Hepatic stellate cell (primary cell): ENCODE results near the gene PPM1M.

Experiments used
- DNase-seq: peaks from one replicate; pipeline ENCODE4 v3.0.0; 2011; ENCODE audit warnings: low spot score

PPM1M gene, protein sequence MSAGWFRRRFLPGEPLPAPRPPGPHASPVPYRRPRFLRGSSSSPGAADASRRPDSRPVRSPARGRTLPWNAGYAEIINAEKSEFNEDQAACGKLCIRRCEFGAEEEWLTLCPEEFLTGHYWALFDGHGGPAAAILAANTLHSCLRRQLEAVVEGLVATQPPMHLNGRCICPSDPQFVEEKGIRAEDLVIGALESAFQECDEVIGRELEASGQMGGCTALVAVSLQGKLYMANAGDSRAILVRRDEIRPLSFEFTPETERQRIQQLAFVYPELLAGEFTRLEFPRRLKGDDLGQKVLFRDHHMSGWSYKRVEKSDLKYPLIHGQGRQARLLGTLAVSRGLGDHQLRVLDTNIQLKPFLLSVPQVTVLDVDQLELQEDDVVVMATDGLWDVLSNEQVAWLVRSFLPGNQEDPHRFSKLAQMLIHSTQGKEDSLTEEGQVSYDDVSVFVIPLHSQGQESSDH

DNA sequence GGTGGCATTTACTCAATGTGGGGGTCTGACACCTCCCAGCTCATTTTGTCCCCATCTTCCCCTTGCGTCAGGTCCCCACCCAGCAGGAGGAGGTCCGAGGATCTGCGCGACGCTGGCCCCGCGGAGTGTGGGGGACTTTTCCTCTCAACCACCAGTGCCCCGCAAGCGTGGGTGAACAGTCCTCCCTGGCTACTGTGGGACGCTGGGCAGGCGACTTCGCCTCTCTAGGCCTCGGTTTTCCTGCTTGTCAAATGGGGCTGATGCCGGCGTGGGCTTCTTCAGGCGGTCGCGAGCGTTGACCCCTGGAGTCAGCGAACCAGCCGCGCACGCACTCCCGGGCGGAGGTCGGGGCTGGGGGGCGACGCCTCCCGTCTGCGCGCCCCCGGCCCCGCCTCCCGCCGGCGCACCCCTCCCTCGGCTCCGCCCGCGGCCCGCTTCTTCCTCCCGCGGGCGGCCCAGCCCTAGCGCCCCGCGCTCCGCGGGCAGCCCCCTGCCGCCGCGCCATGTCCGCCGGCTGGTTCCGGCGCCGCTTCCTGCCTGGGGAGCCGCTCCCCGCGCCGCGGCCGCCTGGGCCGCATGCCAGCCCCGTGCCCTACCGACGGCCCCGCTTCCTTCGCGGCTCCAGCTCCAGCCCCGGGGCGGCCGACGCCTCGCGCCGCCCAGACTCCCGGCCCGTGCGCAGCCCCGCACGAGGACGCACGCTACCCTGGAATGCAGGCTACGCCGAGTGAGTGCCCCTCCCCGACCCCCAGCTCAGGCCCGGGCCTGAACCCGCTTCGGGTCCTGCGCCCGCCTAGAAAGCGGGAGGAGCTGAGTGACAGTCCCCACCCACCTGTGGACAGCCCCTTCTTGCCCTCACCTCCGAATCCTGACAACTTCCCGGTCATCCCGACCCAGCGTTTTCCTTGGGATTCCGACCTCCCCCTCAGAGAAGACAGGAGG, at the start of gene PPM1M:
Gene PPM1M (plus strand): TSS at position 438 of the 942 bp plus-strand sequence. CDS start 66 bp downstream, at position 504.
- peak; percentile 81 for DNase-seq

DNA sequence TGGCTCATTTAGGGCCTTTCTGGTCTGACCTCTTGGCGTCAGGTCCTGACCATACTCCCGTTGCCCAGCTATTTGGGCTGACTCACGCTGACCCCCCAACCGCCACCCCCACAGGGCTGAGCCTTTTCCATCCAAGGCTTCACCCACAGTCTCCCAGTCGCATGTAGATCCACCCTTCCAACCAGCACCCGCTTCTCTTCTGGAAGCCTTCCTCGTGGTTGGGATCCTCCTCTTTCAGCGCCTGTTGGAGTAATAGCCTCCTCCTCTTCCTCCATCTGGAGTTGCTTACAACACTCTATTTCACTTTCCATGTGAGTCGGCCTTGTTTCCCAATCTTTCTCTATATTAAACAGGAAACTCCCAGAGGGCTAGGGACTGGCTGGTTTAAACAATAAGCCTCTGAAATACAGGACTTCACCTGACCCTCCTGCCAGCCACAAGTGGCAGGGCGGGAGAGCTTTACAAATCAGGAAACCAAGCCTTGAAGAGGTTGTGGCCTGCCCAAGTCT, 49.7 kb upstream of the PPM1M start:
- no peak for DNase-seq

DNA sequence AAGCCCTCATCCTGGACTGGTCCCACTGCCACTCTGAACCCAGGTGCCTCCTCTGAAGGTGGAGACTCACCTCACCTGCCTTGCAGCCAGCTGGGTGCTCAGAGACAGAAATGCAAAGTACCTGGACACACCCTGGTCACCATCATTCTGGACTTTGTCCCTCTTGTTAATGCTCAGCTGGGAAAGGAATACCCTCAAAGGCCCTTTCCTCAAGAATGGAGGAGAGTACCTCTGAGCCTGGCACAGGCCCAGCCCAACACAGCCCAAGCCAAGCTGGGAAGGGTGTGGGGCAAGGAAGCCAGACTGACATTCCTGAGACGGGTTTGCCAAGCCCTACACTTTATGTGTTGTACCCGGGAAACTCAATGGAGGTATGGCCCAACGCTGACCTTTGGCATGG, 48.6 kb upstream of the PPM1M start:
- no peak for DNase-seq

DNA sequence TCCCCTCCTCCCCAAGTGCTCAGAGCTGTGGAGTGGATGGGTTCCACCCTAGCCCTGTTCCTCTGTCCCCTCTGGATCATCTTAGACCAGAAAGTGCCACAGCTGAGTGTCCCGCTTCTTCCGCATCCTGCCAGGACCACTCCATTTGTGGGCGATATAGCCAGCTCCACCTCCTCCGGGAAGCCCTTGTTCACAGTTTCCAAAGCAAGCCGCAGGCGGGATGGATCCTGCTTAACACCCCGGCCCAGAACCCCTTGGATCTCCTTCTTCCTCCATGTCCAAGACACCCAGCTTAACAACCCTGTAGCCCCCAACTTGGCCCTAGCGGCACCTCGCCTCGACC, 48.1 kb upstream of the PPM1M start:
- no peak for DNase-seq

DNA sequence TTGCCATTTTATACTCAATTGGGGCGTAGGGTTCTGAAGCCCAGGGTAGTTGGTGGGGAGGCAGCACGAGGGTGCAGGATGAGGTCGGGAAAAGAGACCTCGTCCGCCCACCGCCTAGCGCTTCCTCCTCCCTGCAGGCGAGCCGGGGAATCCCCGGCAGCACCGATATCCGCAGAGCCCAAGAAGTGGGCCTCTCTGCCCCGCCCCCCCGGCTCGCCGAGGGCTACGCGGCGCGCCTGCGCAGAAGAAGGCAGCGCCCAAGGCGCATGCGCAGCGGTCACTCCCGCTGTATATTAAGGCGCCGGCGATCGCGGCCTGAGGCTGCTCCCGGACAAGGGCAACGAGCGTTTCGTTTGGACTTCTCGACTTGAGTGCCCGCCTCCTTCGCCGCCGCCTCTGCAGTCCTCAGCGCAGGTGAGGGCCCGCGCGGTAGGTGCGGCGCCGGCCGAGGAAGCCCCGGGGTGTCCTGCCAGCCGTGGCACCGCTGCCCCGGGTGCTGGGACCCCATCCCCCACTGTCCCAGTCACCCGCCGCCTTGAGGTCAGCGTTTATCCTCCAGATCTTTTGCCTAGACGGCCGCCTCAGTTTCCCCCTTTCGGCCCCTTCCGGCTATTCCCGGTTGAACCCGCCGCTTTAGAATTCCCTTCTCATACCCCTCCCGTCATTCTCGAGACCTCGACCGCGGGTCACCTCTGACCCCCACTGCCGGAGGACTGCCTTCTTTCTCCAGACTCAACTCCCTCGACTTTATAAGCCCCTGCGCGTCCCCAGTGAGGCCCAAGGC, 47.5 kb upstream of the PPM1M start, which contains the start of gene ALAS1:
Gene ALAS1 (plus strand): TSS at position 319 of the 784 bp plus-strand sequence. CDS start 1,082 bp downstream, outside the sequence.
- peak; percentile 98 for DNase-seq

DNA sequence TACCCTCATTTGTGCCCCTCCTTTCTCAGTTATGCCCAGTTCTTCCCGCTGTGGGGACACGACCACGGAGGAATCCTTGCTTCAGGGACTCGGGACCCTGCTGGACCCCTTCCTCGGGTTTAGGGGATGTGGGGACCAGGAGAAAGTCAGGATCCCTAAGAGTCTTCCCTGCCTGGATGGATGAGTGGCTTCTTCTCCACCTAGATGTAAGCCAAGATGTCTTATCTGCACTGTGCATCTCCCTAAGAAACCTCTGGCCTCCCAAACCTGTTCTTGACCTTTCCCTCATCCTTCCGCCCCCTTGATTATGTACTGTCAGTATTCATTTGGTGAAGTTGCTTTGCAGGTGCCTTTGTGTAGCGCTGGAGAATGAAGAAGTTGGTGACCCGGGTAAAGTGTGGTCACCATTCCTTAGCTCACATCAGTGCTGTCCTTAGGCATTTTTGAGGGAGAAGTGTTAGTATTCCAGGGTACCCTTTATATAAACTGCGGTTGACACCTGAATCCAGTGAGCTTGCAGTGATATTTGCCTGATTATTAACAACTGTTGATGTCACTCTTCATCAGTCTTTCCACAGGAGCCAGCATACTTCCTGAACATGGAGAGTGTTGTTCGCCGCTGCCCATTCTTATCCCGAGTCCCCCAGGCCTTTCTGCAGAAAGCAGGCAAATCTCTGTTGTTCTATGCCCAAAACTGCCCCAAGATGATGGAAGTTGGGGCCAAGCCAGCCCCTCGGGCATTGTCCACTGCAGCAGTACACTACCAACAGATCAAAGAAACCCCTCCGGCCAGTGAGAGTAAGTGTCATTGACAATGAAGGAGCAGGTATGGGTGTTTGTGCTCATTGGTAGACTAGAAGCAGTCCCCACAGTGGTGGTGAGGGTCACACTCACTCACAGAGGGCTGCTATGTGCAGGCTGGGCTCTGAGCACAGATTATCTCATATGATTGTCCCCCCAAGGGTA, 46.6 kb upstream of the PPM1M start:
- DNase-seq, result no peak

DNA sequence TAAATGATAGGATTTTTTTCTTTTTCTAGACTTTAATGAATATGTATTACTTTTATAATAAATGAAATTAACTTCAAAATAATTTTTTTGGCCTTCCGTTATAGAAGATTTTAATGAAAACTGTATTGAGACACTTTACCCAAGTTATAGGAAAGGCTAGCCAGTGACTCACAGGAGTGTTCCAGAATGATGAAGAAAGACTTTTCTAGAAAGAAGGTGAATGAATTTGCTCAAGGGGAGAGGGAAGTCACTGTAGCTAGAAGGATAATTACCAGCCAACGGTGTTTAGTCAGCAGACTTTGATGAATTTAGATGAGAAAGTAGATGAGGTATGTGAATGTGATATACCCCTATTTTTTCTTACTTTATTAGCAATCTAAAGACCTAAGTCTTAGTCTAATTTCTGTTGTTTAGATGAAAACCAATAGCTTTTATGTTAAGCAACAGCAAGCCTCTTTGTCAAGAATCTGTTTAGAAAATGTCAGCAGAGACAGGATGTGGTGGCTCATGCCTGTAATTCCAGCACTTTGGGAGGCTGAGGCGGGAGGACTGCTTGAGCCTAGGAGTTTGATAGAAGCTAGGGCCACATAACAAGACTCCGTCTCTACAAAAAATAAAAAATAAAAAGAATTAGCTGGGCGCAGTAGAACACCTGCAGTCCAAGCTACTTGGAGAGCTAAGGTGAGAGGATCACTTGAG, 44.4 kb upstream of the PPM1M start:
- DNase-seq, result no peak

DNA sequence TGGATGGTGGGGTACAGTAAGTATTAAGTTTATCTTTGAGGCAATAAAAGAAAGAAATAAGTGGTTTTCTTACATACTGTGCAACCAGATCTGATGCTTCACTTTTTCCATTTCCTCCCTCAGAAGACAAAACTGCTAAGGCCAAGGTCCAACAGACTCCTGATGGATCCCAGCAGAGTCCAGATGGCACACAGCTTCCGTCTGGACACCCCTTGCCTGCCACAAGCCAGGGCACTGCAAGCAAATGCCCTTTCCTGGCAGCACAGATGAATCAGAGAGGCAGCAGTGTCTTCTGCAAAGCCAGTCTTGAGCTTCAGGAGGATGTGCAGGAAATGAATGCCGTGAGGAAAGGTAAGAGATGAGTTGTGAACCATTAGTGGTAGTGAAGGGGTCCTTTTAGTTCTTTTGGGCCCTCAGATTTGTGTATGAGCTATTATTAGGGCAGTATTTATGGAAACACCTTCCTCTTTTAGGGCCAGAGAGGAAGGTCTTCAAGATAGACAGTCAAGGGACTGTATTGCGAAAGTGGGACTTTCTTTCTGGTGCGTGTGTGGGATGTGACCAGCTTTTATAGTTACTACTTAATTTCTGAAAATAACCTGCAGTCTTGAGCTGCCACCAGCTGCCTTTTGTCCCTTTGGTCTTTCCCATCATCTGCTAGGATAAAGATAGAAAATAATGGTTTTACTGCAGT, 43.0 kb upstream of the PPM1M start:
- DNase-seq, result no peak

DNA sequence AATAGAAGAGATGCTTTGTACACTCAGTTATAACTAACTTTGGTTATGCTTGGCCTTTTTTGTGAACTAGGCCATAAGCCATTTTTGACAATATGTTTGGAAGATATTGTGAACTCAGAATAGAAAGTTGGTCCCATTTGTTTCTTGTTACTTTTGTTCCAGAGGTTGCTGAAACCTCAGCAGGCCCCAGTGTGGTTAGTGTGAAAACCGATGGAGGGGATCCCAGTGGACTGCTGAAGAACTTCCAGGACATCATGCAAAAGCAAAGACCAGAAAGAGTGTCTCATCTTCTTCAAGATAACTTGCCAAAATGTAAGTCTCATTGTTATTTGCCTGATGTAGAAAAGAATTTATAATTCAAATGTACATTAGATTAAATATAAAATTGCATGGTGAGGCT, 41.9 kb upstream of the PPM1M start:
- no peak for DNase-seq

DNA sequence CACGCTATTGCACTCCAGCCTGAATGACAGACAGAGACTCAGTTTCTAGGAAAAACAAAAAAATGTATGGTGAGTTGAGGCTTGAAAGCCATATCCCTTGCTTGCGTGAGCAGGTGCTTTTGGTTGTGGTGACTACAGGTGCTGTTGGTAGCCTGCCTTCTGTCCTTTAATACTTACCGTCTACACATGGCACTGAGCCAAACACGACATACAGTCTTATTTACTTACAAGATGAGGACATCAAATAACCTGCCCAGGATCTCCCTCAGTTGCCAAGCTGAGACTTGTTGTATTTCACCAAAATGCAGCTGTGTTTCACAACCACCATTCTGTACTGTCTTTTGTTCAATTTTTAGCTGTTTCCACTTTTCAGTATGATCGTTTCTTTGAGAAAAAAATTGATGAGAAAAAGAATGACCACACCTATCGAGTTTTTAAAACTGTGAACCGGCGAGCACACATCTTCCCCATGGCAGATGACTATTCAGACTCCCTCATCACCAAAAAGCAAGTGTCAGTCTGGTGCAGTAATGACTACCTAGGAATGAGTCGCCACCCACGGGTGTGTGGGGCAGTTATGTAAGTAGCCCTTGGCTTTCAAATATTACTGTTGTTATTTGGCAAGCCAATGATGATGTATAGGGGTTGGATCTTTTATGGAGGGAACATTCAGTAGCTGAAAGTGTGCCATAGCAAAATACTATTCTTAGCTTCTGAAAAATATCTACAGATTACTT, 41.1 kb upstream of the PPM1M start:
- DNase-seq, result no peak

DNA sequence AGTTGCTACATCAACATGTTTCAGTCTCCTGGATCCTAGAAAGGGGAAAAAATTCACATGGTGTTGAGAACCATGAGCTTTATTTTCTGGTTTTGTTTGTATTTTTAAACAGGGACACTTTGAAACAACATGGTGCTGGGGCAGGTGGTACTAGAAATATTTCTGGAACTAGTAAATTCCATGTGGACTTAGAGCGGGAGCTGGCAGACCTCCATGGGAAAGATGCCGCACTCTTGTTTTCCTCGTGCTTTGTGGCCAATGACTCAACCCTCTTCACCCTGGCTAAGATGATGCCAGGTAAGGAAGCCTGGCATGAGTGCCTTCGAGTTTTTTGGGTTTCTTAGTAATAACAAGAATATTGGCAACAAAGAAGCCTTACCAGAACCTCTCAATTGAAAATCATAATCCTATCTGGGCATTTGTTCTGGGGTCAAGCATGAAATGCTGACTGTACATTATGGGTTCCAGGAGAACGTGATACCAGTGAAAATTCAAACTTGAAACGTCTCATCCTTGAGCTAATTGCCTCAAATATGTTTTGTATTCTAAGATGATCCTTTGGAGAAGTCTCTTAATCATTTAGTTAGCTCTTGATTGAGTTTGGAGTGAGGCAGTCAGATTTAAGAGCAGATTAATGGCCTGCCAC, 39.7 kb upstream of the PPM1M start:
- no peak for DNase-seq

DNA sequence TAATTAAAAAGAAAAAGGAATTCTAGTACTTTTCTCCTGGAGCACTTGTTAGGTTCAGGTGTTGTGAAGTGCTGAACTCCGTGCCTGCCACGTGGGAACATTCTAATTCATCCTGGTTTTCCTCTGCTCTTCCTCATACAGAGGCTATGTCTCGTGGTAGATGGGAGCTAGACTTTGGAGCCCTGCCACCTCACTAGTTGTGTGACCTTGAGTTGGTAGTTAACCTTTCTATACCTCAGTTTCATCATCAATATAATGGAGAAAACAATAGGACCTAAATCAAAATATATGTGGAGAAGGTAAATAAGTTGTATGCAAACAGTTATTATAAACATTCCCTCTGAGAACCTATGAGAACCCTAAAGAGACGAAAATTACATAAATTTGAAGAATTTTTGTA, 37.0 kb upstream of the PPM1M start:
- no peak for DNase-seq

DNA sequence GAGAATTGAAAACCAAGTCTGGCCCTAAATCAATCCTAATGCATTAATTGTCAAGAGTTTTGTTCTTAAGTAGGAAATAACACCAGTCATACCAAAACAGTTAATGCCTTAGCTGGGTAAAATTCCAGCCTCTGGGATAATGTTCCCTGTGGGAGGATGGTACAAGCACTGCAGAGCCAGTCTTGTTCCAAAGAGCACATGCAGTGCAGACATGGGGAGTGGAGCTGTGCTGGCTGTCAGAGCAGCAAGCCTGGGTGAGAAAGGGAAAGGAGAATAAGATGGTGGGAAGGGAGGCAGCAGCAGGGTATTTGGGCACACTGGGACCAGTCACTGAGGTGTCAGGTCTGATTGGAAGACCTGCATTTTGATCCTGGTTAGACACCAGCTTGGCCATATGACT, 35.5 kb upstream of the PPM1M start:
- no peak for DNase-seq

DNA sequence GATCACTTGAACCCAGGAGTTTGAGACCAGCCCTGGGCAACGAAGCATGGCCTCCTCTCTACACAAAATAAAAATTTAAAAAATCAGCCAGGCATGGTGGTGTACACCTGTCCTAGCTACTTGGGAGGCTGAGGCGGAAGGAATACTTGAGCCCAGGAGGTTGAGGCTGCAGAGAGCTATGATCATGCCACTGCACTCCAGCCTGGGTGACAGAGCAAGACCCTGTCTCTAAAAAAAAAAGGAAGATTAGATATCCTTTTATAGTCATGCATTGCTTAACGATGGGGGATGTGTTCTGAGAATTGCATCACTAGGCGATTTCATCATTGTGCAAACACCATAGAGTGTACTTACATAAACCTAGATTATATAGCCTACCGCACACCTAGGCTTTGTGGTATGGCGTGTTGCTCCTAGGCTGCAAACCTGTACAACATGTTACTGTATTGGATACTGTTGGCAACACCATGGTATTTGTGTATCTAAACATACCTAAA, 35.0 kb upstream of the PPM1M start:
- no peak for DNase-seq

DNA sequence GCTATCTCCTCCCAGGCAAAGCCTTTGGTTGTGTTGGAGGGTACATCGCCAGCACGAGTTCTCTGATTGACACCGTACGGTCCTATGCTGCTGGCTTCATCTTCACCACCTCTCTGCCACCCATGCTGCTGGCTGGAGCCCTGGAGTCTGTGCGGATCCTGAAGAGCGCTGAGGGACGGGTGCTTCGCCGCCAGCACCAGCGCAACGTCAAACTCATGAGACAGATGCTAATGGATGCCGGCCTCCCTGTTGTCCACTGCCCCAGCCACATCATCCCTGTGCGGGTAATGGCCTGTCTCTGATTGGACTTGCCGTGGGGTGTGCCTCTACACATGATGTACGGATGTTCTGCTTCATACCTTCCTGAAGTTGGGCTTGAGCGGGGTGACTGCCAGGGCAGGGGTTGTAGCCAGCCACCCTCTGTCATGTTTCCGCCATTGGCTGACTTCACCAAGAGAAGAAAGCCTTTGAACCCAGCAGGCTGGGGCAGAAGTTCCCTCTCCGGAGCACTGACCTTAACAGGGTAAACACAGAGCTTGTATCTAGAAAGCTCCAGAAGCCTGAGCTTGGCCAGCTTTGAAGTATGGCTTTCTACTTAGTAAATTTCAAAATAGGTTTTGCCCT, 34.2 kb upstream of the PPM1M start:
- no peak for DNase-seq

DNA sequence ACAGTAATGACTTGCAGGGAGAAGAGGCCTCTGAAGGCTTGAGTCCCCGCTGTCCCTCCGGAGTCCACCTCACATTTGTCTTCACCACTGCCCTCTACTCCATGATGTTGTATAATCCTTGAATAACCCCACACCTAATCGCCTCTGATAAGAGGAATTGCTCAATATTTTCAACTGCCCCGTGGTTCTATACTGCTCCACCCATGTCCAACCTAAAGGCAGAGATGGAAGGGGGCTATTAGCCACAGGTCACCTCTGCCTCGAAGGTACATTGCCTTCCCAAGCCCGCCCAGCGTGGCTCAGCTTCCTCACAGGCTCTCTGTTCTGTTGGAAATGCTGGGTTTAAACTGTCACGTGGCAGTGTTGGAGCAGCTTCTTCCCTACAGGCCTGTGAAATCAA, 32.6 kb upstream of the PPM1M start:
- DNase-seq, result no peak

DNA sequence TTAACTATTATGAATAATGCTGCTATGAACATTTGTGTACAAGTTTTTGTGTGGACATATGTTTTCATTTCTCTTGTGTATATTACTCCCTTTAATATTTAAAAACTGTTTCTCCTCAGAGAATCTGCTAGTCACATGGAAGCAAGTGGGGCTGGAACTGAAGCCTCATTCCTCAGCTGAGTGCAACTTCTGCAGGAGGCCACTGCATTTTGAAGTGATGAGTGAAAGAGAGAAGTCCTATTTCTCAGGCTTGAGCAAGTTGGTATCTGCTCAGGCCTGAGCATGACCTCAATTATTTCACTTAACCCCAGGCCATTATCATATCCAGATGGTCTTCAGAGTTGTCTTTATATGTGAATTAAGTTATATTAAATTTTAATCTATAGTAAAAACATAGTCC, 31.7 kb upstream of the PPM1M start:
- no peak for DNase-seq

DNA sequence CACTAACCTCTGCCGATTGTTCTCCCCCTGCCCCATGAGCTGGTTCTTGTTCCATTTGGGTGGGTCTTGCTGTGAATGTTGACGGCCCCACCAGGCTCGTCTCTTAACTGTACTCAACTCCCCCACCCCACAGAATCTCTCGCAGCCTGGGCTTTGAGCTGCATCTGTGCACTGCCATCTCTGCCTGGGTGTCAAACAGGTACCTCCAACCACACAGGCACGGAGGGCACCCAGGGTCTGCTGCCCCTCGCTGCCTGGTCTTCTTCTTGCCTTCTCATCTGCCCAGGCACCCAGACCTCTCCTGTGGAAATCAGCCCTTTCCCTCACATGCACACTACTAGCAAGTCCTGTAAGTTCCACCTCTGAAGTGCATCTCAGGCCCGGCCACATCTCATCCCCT, 30.2 kb upstream of the PPM1M start:
- DNase-seq, result no peak
